CD8-positive, alpha-beta memory T cell (primary cell): Measurements from ENCODE around the gene MCL1. TPM values are rescaled to one million over a fixed set of nuclear protein-coding genes. Genes with fewer than 3 reads are reported as not detected.
"Not testable (repeated sequence)": the region's sequence is repeated elsewhere in the genome, so short reads cannot be mapped to it uniquely, and the experiment has no call there.

Experiments used
- CTCF ChIA-PET: fragments of 350-600 bp; sonication (Branson Sonifier 250); formaldehyde crosslinking; loops from one replicate; lab custom pipeline; 2021; ENCODE audit warnings: antibody characterized with exemption; lab: Charles Lee
- POLR2A ChIA-PET: fragments of 350-600 bp; sonication (Branson Sonifier 250); formaldehyde crosslinking; loops from one replicate; lab custom pipeline; 2021; ENCODE audit warnings: antibody characterized with exemption; lab: Charles Lee
- DNase-seq, 5 donors: peaks; one replicate each; pipeline versions ENCODE4 v3.0.0 to v3.0.0-alpha.2; 2020 to 2022; ENCODE audit warnings: mixed read lengths in 1 of 5
- H3K27ac ChIP-seq: one replicate; pipeline ENCODE4 v1.7.0; 2013; ENCODE audit warnings: low read depth, mild to moderate bottlenecking, low read length, moderate library complexity
- H3K27me3 ChIP-seq: 2 replicates; pipeline ENCODE4 v1.7.0; 2013; ENCODE audit warnings: low read length, mild to moderate bottlenecking; ENCODE audit not compliant: insufficient read depth, poor library complexity, severe bottlenecking
- H3K36me3 ChIP-seq: 2 replicates; pipeline ENCODE4 v1.7.0; 2013; ENCODE audit warnings: mild to moderate bottlenecking, low read length, moderate library complexity; ENCODE audit not compliant: insufficient read depth
- H3K4me1 ChIP-seq: 2 replicates; pipeline ENCODE4 v1.7.0; 2013; ENCODE audit warnings: mild to moderate bottlenecking, low read length, moderate library complexity; ENCODE audit not compliant: insufficient read depth
- H3K4me3 ChIP-seq: 2 replicates; pipeline ENCODE4 v1.7.0; 2013; ENCODE audit warnings: mild to moderate bottlenecking, low read length
- H3K9me3 ChIP-seq: 2 replicates; pipeline ENCODE4 v1.7.0; 2013; ENCODE audit warnings: mild to moderate bottlenecking, low read length
- H3K27ac Mint-ChIP-seq, 8 donors: one replicate each; pipeline ENCODE4 v1.8.0; 2020 to 2021; ENCODE audit warnings: mixed read lengths in 8 of 8, mild to moderate bottlenecking in 6 of 8, inconsistent platforms in 3 of 8, moderate library complexity in 3 of 8
- H3K27me3 Mint-ChIP-seq, 2 donors: one replicate each; pipeline ENCODE4 v1.8.0; 2020 to 2021; ENCODE audit warnings: mixed read lengths in 2 of 2, mild to moderate bottlenecking in 1 of 2, moderate library complexity in 1 of 2
- H3K36me3 Mint-ChIP-seq, 3 donors: one replicate each; pipeline ENCODE4 v1.8.0; 2020 to 2021; ENCODE audit warnings: mixed read lengths in 3 of 3, inconsistent platforms in 1 of 3, mild to moderate bottlenecking in 1 of 3
- H3K4me1 Mint-ChIP-seq, 3 donors: one replicate each; pipeline ENCODE4 v1.8.0; 2020 to 2021; ENCODE audit warnings: mixed read lengths in 3 of 3, inconsistent platforms in 1 of 3, mild to moderate bottlenecking in 1 of 3
- H3K4me3 Mint-ChIP-seq, 7 donors: one replicate each; pipeline ENCODE4 v1.8.0; 2020 to 2021; ENCODE audit warnings: mixed read lengths in 7 of 7, mild to moderate bottlenecking in 6 of 7, moderate library complexity in 4 of 7, inconsistent platforms in 2 of 7
- H3K9me3 Mint-ChIP-seq, 5 donors: one replicate each; pipeline ENCODE4 v1.8.0; 2020 to 2022; ENCODE audit warnings: mixed read lengths in 5 of 5, mild to moderate bottlenecking in 3 of 5, moderate library complexity in 2 of 5, inconsistent platforms in 1 of 5
- polyA plus RNA-seq: library from polyadenylated mRNA; unstranded; fragments of 300-500 nt; fragmentation: Illumina TruSeq; gene quantifications from one replicate; pipeline ENCODE4 v1.2.3, GENCODE V29; 2021
- total RNA-seq, 2 experiments: library from RNA; stranded (reverse); gene quantifications; one replicate each; pipeline ENCODE4 v1.2.3, GENCODE V29; 2021

The MCL1 gene
- total and polyA plus RNA-seq, 3 experiments from 2014 or later, result 168 to 216 (median 211) TPM

- CTCF ChIA-PET, result interaction anchor here (1.3 kb wide), 1 partner anchor 37 kb away, joined by 3 read pairs; no protein-coding TSS in a partner anchor
- H3K27me3 Mint-ChIP-seq, H3K36me3 ChIP-seq, H3K9me3 Mint-ChIP-seq, DNase-seq, H3K4me3 ChIP-seq, H3K27ac ChIP-seq, H3K4me1 ChIP-seq, H3K27me3 ChIP-seq, H3K9me3 ChIP-seq, H3K4me3 Mint-ChIP-seq, POLR2A ChIA-PET: not testable (repeated sequence)
- Mint-ChIP-seq H3K36me3 (peaks cover 0 to 27% (median 6%) of the 10 kb centered on the region in 3 donors), H3K4me1 (peaks cover 15 to 19% (median 15%) of the 10 kb centered on the region in 3 donors), H3K27ac (peak overlapping the region in 2 of 8 donors; percentile 36 to 42)
Observed at GRCh38 chr1:150598346-150598745, 18.9 kb upstream of the MCL1 start.

DNA sequence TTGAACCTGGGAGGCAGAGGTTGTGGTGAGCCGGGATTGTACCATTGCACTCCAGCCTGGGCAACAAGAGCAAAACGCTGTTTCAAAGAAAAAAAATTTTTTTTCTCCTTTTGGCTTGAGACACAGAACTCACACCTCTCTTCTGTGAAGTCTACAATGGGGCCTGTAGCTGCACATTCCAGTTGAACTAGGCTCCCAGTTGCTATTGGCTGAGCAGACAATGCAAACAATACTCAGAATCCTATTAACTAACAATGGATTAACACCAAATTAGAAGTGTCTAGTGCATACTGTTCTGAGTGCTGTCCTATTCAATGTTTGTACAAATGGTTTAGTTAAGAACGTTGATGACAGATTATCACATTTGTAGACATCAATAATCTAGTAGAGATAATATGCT is 17.6 kb upstream of the MCL1 start:
- Histone ChIP-seq H3K4me3 (no peak overlapping the region), H3K9me3 (no peaks in the 10 kb centered on the region), H3K36me3 (no peaks in the 10 kb centered on the region), H3K27ac (no peak overlapping the region), H3K27me3 (no peaks in the 10 kb centered on the region), H3K4me1 (no peaks in the 10 kb centered on the region)
- POLR2A ChIA-PET, result no interaction called here
- no peak for DNase-seq
- Mint-ChIP-seq H3K27me3 (no peaks in the 10 kb centered on the region), H3K4me3 (peak overlapping the region in 3 of 7 donors; percentile 33 to 61 (median 52)), H3K9me3 (no peaks in the 10 kb centered on the region), H3K4me1 (peaks cover 14 to 19% (median 15%) of the 10 kb centered on the region in 3 donors), H3K36me3 (peaks cover 0 to 29% (median 6%) of the 10 kb centered on the region in 3 donors), H3K27ac (peak overlapping the region in 7 of 8 donors; percentile 39 to 97 (median 88))
- CTCF ChIA-PET, result interaction anchor here (1.3 to 1.8 kb wide), 2 partner anchors 17 to 36 kb away, joined by 3 to 5 read pairs; partner anchors contain the start of gene MCL1

GRCh38 chr1:150596095-150596892 is 16.9 kb upstream of the MCL1 start:
- H3K27ac ChIP-seq, result no peak overlapping the region
- H3K36me3 ChIP-seq, result no peaks in the 10 kb centered on the region
- no peaks in the 10 kb centered on the region for H3K9me3 ChIP-seq
- peaks cover 14 to 19% (median 15%) of the 10 kb centered on the region in 3 donors for H3K4me1 Mint-ChIP-seq
- peak overlapping the region in 4 of 7 donors; percentile 26 to 61 (median 42) for H3K4me3 Mint-ChIP-seq
- H3K27me3 Mint-ChIP-seq, result no peaks in the 10 kb centered on the region
- no peaks in the 10 kb centered on the region for H3K4me1 ChIP-seq
- peak overlapping the region in 6 of 8 donors; percentile 80 to 97 (median 89) for H3K27ac Mint-ChIP-seq
- no peak overlapping the region for H3K4me3 ChIP-seq
- no peaks in the 10 kb centered on the region for H3K9me3 Mint-ChIP-seq
- POLR2A ChIA-PET, result no interaction called here
- H3K36me3 Mint-ChIP-seq, result peaks cover 0 to 28% (median 6%) of the 10 kb centered on the region in 3 donors
- no peak for DNase-seq
- CTCF ChIA-PET, result interaction anchor here (1.8 kb wide), 1 partner anchor 17 kb away, joined by 5 read pairs; the partner anchor contains the start of gene MCL1
- H3K27me3 ChIP-seq, result no peaks in the 10 kb centered on the region

DNA sequence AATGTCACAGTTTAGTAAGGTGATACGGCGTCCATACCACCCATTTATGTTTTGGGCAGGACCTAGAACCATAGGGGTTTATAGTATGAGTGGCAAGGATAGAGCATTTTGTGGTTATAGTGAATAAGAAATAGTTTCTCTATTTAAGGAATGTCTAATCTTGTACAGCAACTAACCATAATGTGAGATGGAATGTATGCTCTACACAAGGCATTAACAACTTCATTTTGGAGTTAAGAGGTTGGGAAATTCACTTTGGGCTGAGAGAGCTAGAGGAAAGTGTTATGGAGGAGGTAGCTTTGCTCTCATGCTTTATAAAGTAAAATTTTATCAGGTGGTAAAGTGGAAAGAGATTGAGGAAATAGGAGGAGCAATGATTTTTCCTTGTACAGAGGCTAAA is 3.0 kb upstream of the MCL1 start:
- Histone ChIP-seq H3K4me1 (no peaks in the 10 kb centered on the region), H3K36me3 (peaks cover 17% of the 10 kb centered on the region), H3K9me3 (no peaks in the 10 kb centered on the region), H3K27me3 (no peaks in the 10 kb centered on the region), H3K4me3 (no peak overlapping the region), H3K27ac (no peak overlapping the region)
- ChIA-PET POLR2A (interaction anchor here (12.5 kb wide), 1 partner anchor 19 kb away, joined by 486 read pairs; no protein-coding TSS in a partner anchor), CTCF (interaction anchor here (16.7 kb wide), 1 partner anchor 20 kb away, joined by 325 read pairs; no protein-coding TSS in a partner anchor)
- Mint-ChIP-seq H3K4me3 (no peak overlapping the region), H3K4me1 (peaks cover 15 to 20% (median 20%) of the 10 kb centered on the region in 3 donors), H3K36me3 (peaks cover 17 to 19% (median 18%) of the 10 kb centered on the region in 3 donors), H3K9me3 (peaks cover 0 to 4% (median 4%) of the 10 kb centered on the region in 5 donors), H3K27ac (peak overlapping the region in 1 of 8 donors; percentile 51), H3K27me3 (peaks cover 0 to 15% of the 10 kb centered on the region in 2 donors)
- DNase-seq, result no peak

DNA sequence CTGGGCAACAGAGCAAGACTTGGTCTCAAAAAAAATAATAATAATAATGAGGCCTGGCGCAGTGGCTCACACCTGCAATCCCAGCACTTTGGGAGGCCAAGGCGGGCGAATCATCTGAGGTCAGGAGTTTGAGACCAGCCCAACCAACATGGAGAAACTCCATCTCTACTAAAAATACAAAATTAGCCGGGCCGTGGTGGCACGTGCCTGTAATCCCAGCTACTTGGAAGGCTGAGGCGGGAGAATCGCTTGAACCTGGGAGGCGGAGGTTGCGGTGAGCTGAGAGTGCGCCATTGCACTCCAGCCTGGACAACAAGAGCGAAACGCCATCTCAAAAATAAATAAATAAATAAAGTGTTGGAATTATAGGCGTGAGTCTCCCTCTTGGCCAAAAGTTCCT is 2.6 kb upstream of the MCL1 start:
- H3K4me1 ChIP-seq, H3K27ac ChIP-seq, H3K4me3 ChIP-seq, H3K9me3 Mint-ChIP-seq, H3K9me3 ChIP-seq, H3K4me3 Mint-ChIP-seq, H3K27me3 ChIP-seq, DNase-seq: not testable (repeated sequence)
- POLR2A ChIA-PET, result interaction anchor here (12.5 kb wide), 1 partner anchor 18 kb away, joined by 486 read pairs; no protein-coding TSS in a partner anchor
- Mint-ChIP-seq H3K27ac (peak overlapping the region in 2 of 8 donors; percentile 43 to 51), H3K4me1 (peaks cover 15 to 20% (median 20%) of the 10 kb centered on the region in 3 donors), H3K36me3 (peaks cover 21 to 24% (median 22%) of the 10 kb centered on the region in 3 donors), H3K27me3 (peaks cover 0 to 15% of the 10 kb centered on the region in 2 donors)
- peaks cover 21% of the 10 kb centered on the region for H3K36me3 ChIP-seq
- CTCF ChIA-PET, result interaction anchor here (6.3 to 16.7 kb wide), 2 partner anchors 13 to 20 kb away, joined by 57 to 325 read pairs; no protein-coding TSS in a partner anchor

DNA sequence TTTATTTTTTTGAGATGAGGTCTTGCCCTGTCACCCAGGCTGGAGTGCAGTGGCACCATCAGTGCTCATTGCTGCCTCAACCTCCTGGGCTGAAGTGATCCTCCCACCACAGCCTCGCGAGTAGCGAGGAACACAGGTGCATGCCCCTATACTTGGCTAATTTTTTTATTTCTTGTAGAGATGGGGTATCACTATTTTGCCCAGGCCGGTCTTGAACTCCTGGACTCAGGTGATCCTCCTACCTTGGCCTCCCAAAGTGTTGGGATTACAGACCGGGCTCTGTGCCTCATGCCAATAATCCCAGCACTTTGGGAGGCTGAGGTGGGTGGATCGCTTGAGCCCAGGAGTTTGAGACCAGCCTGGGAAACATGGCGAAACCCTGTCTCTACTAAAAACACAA is 2.0 kb upstream of the MCL1 start:
- not testable (repeated sequence) for H3K9me3 Mint-ChIP-seq, H3K9me3 ChIP-seq, H3K4me3 Mint-ChIP-seq, DNase-seq, H3K27ac ChIP-seq, H3K4me3 ChIP-seq, H3K27me3 ChIP-seq, H3K4me1 ChIP-seq
- ChIA-PET POLR2A (interaction anchor here (12.5 kb wide), 1 partner anchor 18 kb away, joined by 486 read pairs; no protein-coding TSS in a partner anchor), CTCF (interaction anchor here (2.2 to 16.7 kb wide), 3 partner anchors 12 to 40 kb away, joined by 18 to 325 read pairs (median 57); no protein-coding TSS in a partner anchor)
- Mint-ChIP-seq H3K27me3 (peaks cover 0 to 15% of the 10 kb centered on the region in 2 donors), H3K36me3 (peaks cover 25 to 29% (median 27%) of the 10 kb centered on the region in 3 donors), H3K27ac (peak overlapping the region in 2 of 8 donors; percentile 50 to 94), H3K4me1 (peaks cover 15 to 20% (median 20%) of the 10 kb centered on the region in 3 donors)
- peaks cover 26% of the 10 kb centered on the region for H3K36me3 ChIP-seq

DNA sequence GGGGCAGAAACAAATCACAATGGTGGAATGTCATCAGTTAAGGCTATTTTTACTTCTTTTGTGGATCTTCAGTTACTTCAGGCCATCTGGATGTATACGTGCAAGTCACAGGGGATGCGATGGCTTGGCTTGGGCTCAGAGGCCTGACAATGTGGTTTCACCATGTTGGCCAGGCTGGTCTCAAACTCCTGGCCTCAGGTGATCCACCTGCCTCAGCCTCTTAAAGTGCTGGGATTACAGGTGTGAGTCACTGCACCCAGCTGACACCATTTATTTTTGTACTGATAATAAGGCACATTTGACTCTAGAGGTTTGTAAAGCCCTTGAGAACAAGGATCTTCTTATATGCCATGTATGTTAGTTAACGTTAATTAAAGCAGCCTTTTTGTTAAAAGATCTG is 1.6 kb upstream of the MCL1 start:
- POLR2A ChIA-PET, result interaction anchor here (12.5 kb wide), 1 partner anchor 18 kb away, joined by 486 read pairs; no protein-coding TSS in a partner anchor

More for the DNA sequence above, 1.6 kb upstream of the MCL1 start:
- H3K9me3 ChIP-seq, H3K27ac ChIP-seq, H3K27me3 ChIP-seq, H3K9me3 Mint-ChIP-seq, H3K4me1 ChIP-seq, H3K4me3 ChIP-seq, DNase-seq: not testable (repeated sequence)
- Mint-ChIP-seq H3K4me1 (peaks cover 16 to 23% (median 22%) of the 10 kb centered on the region in 3 donors), H3K36me3 (peaks cover 30 to 34% (median 31%) of the 10 kb centered on the region in 3 donors), H3K27ac (peak overlapping the region; percentile 18 to 98 (median 96)), H3K4me3 (peak overlapping the region in 5 of 7 donors; percentile 55 to 100 (median 96)), H3K27me3 (peaks cover 0 to 15% of the 10 kb centered on the region in 2 donors)
- CTCF ChIA-PET, result interaction anchor here (2.2 to 16.7 kb wide), 3 partner anchors 12 to 40 kb away, joined by 18 to 325 read pairs (median 57); no protein-coding TSS in a partner anchor
- peaks cover 31% of the 10 kb centered on the region for H3K36me3 ChIP-seq
